CD4-positive, alpha-beta T cell (primary cell): Measurements from ENCODE around the gene TCFL5. TPM values are rescaled to one million over a fixed set of nuclear protein-coding genes. Genes with fewer than 3 reads are reported as not detected.
"Not testable (repeated sequence)": the region's sequence is repeated elsewhere in the genome, so short reads cannot be mapped to it uniquely, and the experiment has no call there.

Experiments
- ATAC-seq: fragments of 200-7000 bp; cut with Tn5 transposase; one replicate; pipeline ENCODE4 v1.10.0; 2022; ENCODE audit warnings: mild to moderate bottlenecking; ENCODE audit not compliant: poor library complexity
- CTCF ChIA-PET: fragments of 350-600 bp; sonication (Branson Sonifier 250); formaldehyde crosslinking; loops from one replicate; lab custom pipeline; 2021; ENCODE audit warnings: antibody characterized with exemption, inconsistent platforms; lab: Charles Lee
- POLR2A ChIA-PET: fragments of 350-600 bp; sonication (Branson Sonifier 250); formaldehyde crosslinking; loops from one replicate; lab custom pipeline; 2021; ENCODE audit warnings: antibody characterized with exemption, inconsistent platforms; lab: Charles Lee
- DNase-seq, 14 experiments: peaks; one replicate each; pipeline ENCODE4 v3.0.0-alpha.2; 2013 to 2020; ENCODE audit warnings: mixed read lengths in 2 of 14
- H3K27ac ChIP-seq, 2 donors: one replicate each; pipeline versions ENCODE4 v1.5.1 to v1.7.0; 2013; ENCODE audit warnings: low read length in 2 of 2, low read depth in 1 of 2, mild to moderate bottlenecking in 1 of 2
- H3K27me3 ChIP-seq, 2 experiments: 1 replicate in 1 of 2; 2 replicates in 1 of 2; pipeline versions ENCODE4 v1.6.1 to v1.7.0; 2013; ENCODE audit warnings: low read length in 2 of 2, control low read depth in 1 of 2, mild to moderate bottlenecking in 1 of 2, moderate library complexity in 1 of 2; ENCODE audit not compliant: insufficient read depth in 2 of 2, control insufficient read depth in 1 of 2
- H3K36me3 ChIP-seq: one replicate; pipeline ENCODE4 v1.6.1; 2013; ENCODE audit warnings: low read length, control low read depth; ENCODE audit not compliant: insufficient read depth
- H3K4me1 ChIP-seq: one replicate; pipeline ENCODE4 v1.6.1; 2013; ENCODE audit warnings: low read length, control low read depth; ENCODE audit not compliant: insufficient read depth
- H3K4me3 ChIP-seq: one replicate; pipeline ENCODE4 v1.5.1; 2013; ENCODE audit warnings: mild to moderate bottlenecking, low read length, moderate library complexity
- H3K9me3 ChIP-seq, 2 experiments: 1 replicate in 1 of 2; 2 replicates in 1 of 2; pipeline versions ENCODE4 v1.6.1 to v1.7.0; 2013; ENCODE audit warnings: low read length in 2 of 2, mild to moderate bottlenecking in 2 of 2, control low read depth in 1 of 2, moderate library complexity in 1 of 2; ENCODE audit not compliant: control insufficient read depth in 1 of 2, insufficient read depth in 1 of 2
- H3K27ac Mint-ChIP-seq: one replicate; pipeline ENCODE4 v1.8.0; 2020; ENCODE audit warnings: mixed read lengths
- H3K27me3 Mint-ChIP-seq: one replicate; pipeline ENCODE4 v1.8.0; 2021; ENCODE audit warnings: mixed read lengths
- H3K36me3 Mint-ChIP-seq: one replicate; pipeline ENCODE4 v1.8.0; 2021; ENCODE audit warnings: low read depth, mixed read lengths
- H3K4me1 Mint-ChIP-seq: one replicate; pipeline ENCODE4 v1.8.0; 2021; ENCODE audit warnings: low read depth, mixed read lengths
- H3K4me3 Mint-ChIP-seq: one replicate; pipeline ENCODE4 v1.8.0; 2020; ENCODE audit warnings: mild to moderate bottlenecking, mixed read lengths
- H3K9me3 Mint-ChIP-seq: one replicate; pipeline ENCODE4 v1.8.0; 2020; ENCODE audit warnings: mixed read lengths
- CTCF ChIP-seq: fragments of 200-600 bp; IDR thresholded peaks from one replicate; pipeline ENCODE4 v1.8.0; 2022; ENCODE audit warnings: antibody characterized with exemption, mild to moderate bottlenecking
- intact Hi-C, 2 experiments: fragments of 100-400 bp; cut with DNase I in 1 of 2; cut with micrococcal nuclease in 1 of 2; formaldehyde crosslinking; loops; one replicate each; pipeline versions ENCODE4 v1.15.1 to v1.9.0; 2023 to 2025; cut with DNase I, micrococcal nuclease
- total RNA-seq, 174 experiments: library from RNA in 2 of 174; stranded (reverse) in 2 of 174; gene quantifications; one replicate each; pipeline ENCODE4 v1.2.3 and lab custom pipeline; 2021 to 2026

Gene TCFL5
- total RNA-seq, 2 experiments from 2014 or later: 5.9 to 6.3 TPM

GRCh38 chr20:62852196-62852595 is 9.4 kb downstream of the TCFL5 start:
- Histone ChIP-seq H3K4me1 (no peaks in the 10 kb centered on the region), H3K4me3 (no peak overlapping the region), H3K27me3 (no peaks in the 10 kb centered on the region), H3K36me3 (peaks cover 19% of the 10 kb centered on the region), H3K9me3 (no peaks in the 10 kb centered on the region), H3K27ac (no peak overlapping the region)
- H3K27me3 Mint-ChIP-seq: no peaks in the 10 kb centered on the region
- no peak overlapping the region for H3K4me3 Mint-ChIP-seq
- CTCF ChIA-PET: no interaction called here
- H3K9me3 Mint-ChIP-seq: no peaks in the 10 kb centered on the region
- POLR2A ChIA-PET: no interaction called here
- peaks cover 39% of the 10 kb centered on the region for H3K36me3 Mint-ChIP-seq
- H3K4me1 Mint-ChIP-seq: no peaks in the 10 kb centered on the region
- intact Hi-C loops: no loop called here
- no peak for ATAC-seq
- H3K27ac Mint-ChIP-seq: no peak overlapping the region
- DNase-seq: no peak
- TF ChIP-seq CTCF: no peak

GRCh38 chr20:62850333-62850974 is 11.2 kb downstream of the TCFL5 start:
- no peak overlapping the region for H3K4me3 Mint-ChIP-seq
- Histone ChIP-seq H3K27ac (no peak overlapping the region), H3K36me3 (peaks cover 22% of the 10 kb centered on the region), H3K4me1 (no peaks in the 10 kb centered on the region), H3K4me3 (no peak overlapping the region), H3K27me3 (no peaks in the 10 kb centered on the region), H3K9me3 (no peaks in the 10 kb centered on the region)
- no peak for ATAC-seq
- H3K27ac Mint-ChIP-seq: no peak overlapping the region
- CTCF ChIA-PET: no interaction called here
- H3K27me3 Mint-ChIP-seq: no peaks in the 10 kb centered on the region
- POLR2A ChIA-PET: no interaction called here
- TF ChIP-seq CTCF: no peak
- intact Hi-C loops: no loop called here
- no peaks in the 10 kb centered on the region for H3K9me3 Mint-ChIP-seq
- peaks cover 34% of the 10 kb centered on the region for H3K36me3 Mint-ChIP-seq
- no peaks in the 10 kb centered on the region for H3K4me1 Mint-ChIP-seq
- DNase-seq: no peak

GRCh38 chr20:62849431-62849830 is 12.2 kb downstream of the TCFL5 start:
- CTCF ChIA-PET: no interaction called here

GRCh38 chr20:62848917-62849316 is 12.7 kb downstream of the TCFL5 start:
- H3K36me3 Mint-ChIP-seq: peaks cover 24% of the 10 kb centered on the region
- H3K27ac ChIP-seq, H3K4me1 ChIP-seq, H3K27ac Mint-ChIP-seq, ATAC-seq, DNase-seq, H3K9me3 ChIP-seq, intact Hi-C loops, H3K27me3 ChIP-seq, H3K4me3 ChIP-seq, H3K27me3 Mint-ChIP-seq, H3K4me3 Mint-ChIP-seq, H3K9me3 Mint-ChIP-seq, POLR2A ChIA-PET, CTCF ChIA-PET, H3K4me1 Mint-ChIP-seq: not testable (repeated sequence)
- peaks cover 20% of the 10 kb centered on the region for H3K36me3 ChIP-seq

More at GRCh38 chr20:62849431-62849830, 12.2 kb downstream of the TCFL5 start:
- POLR2A ChIA-PET: no interaction called here
- Histone ChIP-seq H3K27ac (no peak overlapping the region), H3K36me3 (peaks cover 22% of the 10 kb centered on the region), H3K4me3 (no peak overlapping the region), H3K4me1 (no peaks in the 10 kb centered on the region), H3K27me3 (no peaks in the 10 kb centered on the region), H3K9me3 (no peaks in the 10 kb centered on the region)
- Mint-ChIP-seq H3K36me3 (peaks cover 28% of the 10 kb centered on the region), H3K9me3 (no peaks in the 10 kb centered on the region), H3K27me3 (no peaks in the 10 kb centered on the region), H3K4me1 (no peaks in the 10 kb centered on the region), H3K27ac (no peak overlapping the region), H3K4me3 (no peak overlapping the region)
- TF ChIP-seq CTCF: no peak
- intact Hi-C loops: no loop called here
- ATAC-seq (no peak), DNase-seq (no peak)
